ENCODE results near the gene NEK1. TPM values are rescaled to one million over a fixed set of nuclear protein-coding genes. Genes with fewer than 3 reads are reported as not detected.

Gene NEK1
- total RNA-seq, 1 experiment from 2014 or later: 10.3 TPM

- Mint-ChIP-seq H3K27ac (no peak overlapping the region), H3K9me3 (no peaks in the 10 kb centered on the region), H3K4me3 (no peak overlapping the region), H3K36me3 (peaks cover 18% of the 10 kb centered on the region), H3K27me3 (ENCODE audit: low read depth) (no peaks in the 10 kb centered on the region), H3K4me1 (no peaks in the 10 kb centered on the region)
- CTCF ChIA-PET: no interaction called here
- DNase-seq (ENCODE audit: low spot score): no peak
- POLR2A ChIA-PET: no interaction called here
- ATAC-seq: no peak
- TF ChIP-seq KAT7 (CRISPR knock-in tag; IDR thresholded peaks at IDR 0.05; ENCODE audit: borderline replicate concordance) (no peak), ZNF396 (CRISPR knock-in tag; IDR thresholded peaks at IDR 0.05; ENCODE audit: borderline replicate concordance) (no peak), NR1H2 (CRISPR knock-in tag; IDR thresholded peaks at IDR 0.05) (no peak), GABPB1 (CRISPR knock-in tag; IDR thresholded peaks at IDR 0.05) (no peak), ZNF263 (CRISPR knock-in tag; IDR thresholded peaks at IDR 0.05; ENCODE audit: low read depth) (no peak), MXD4 (CRISPR knock-in tag; IDR thresholded peaks at IDR 0.05; ENCODE audit: borderline replicate concordance) (no peak), RORB (CRISPR knock-in tag; IDR thresholded peaks at IDR 0.05) (no peak), ELF4 (CRISPR knock-in tag; IDR thresholded peaks at IDR 0.05; ENCODE audit: low read depth) (no peak), TP53 (CRISPR knock-in tag; IDR thresholded peaks at IDR 0.05) (no peak), GTF2I (CRISPR knock-in tag; conservative IDR thresholded peaks at IDR 0.05) (no peak), NFE2L1 (CRISPR knock-in tag; IDR thresholded peaks at IDR 0.05) (no peak), ATF2 (CRISPR knock-in tag; IDR thresholded peaks at IDR 0.05; ENCODE audit: borderline replicate concordance, low read depth) (no peak), HMGA2 (CRISPR knock-in tag; IDR thresholded peaks at IDR 0.05) (no peak), SMAD4 (CRISPR knock-in tag; IDR thresholded peaks at IDR 0.05) (no peak), FOXJ3 (CRISPR knock-in tag; IDR thresholded peaks at IDR 0.05; ENCODE audit: borderline replicate concordance) (no peak)
- TF ChIP-seq, protein P1, sequence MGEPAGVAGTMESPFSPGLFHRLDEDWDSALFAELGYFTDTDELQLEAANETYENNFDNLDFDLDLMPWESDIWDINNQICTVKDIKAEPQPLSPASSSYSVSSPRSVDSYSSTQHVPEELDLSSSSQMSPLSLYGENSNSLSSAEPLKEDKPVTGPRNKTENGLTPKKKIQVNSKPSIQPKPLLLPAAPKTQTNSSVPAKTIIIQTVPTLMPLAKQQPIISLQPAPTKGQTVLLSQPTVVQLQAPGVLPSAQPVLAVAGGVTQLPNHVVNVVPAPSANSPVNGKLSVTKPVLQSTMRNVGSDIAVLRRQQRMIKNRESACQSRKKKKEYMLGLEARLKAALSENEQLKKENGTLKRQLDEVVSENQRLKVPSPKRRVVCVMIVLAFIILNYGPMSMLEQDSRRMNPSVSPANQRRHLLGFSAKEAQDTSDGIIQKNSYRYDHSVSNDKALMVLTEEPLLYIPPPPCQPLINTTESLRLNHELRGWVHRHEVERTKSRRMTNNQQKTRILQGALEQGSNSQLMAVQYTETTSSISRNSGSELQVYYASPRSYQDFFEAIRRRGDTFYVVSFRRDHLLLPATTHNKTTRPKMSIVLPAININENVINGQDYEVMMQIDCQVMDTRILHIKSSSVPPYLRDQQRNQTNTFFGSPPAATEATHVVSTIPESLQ (CRISPR knock-in tag; IDR thresholded peaks at IDR 0.05): no peak
- TF ChIP-seq, protein P2, sequence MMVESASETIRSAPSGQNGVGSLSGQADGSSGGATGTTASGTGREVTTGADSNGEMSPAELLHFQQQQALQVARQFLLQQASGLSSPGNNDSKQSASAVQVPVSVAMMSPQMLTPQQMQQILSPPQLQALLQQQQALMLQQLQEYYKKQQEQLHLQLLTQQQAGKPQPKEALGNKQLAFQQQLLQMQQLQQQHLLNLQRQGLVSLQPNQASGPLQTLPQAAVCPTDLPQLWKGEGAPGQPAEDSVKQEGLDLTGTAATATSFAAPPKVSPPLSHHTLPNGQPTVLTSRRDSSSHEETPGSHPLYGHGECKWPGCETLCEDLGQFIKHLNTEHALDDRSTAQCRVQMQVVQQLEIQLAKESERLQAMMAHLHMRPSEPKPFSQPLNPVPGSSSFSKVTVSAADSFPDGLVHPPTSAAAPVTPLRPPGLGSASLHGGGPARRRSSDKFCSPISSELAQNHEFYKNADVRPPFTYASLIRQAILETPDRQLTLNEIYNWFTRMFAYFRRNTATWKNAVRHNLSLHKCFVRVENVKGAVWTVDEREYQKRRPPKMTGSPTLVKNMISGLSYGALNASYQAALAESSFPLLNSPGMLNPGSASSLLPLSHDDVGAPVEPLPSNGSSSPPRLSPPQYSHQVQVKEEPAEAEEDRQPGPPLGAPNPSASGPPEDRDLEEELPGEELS (CRISPR knock-in tag; IDR thresholded peaks at IDR 0.05): no peak
- TF ChIP-seq, protein P3, sequence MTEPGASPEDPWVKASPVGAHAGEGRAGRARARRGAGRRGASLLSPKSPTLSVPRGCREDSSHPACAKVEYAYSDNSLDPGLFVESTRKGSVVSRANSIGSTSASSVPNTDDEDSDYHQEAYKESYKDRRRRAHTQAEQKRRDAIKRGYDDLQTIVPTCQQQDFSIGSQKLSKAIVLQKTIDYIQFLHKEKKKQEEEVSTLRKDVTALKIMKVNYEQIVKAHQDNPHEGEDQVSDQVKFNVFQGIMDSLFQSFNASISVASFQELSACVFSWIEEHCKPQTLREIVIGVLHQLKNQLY (CRISPR knock-in tag; IDR thresholded peaks at IDR 0.05): no peak
- TF ChIP-seq, protein P4, sequence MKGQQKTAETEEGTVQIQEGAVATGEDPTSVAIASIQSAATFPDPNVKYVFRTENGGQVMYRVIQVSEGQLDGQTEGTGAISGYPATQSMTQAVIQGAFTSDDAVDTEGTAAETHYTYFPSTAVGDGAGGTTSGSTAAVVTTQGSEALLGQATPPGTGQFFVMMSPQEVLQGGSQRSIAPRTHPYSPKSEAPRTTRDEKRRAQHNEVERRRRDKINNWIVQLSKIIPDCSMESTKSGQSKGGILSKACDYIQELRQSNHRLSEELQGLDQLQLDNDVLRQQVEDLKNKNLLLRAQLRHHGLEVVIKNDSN (CRISPR knock-in tag; IDR thresholded peaks at IDR 0.05): no peak
- TF ChIP-seq, protein P5, sequence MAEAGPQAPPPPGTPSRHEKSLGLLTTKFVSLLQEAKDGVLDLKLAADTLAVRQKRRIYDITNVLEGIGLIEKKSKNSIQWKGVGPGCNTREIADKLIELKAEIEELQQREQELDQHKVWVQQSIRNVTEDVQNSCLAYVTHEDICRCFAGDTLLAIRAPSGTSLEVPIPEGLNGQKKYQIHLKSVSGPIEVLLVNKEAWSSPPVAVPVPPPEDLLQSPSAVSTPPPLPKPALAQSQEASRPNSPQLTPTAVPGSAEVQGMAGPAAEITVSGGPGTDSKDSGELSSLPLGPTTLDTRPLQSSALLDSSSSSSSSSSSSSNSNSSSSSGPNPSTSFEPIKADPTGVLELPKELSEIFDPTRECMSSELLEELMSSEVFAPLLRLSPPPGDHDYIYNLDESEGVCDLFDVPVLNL (CRISPR knock-in tag; IDR thresholded peaks at IDR 0.05; ENCODE audit: borderline replicate concordance, low read depth): no peak
Observed at GRCh38 chr4:169634975-169635374, 22.6 kb upstream of the NEK1 start.
